ENCODE data around the gene PIK3R6. TPM values are rescaled to one million over a fixed set of nuclear protein-coding genes. Genes with fewer than 3 reads are reported as not detected.

The PIK3R6 gene
- total and polyA plus RNA-seq, 2 of the 13 experiments (the other 11 are each of a cell fraction or from before 2014, with no cell fraction given) = not detected

GRCh38 chr17:8826808-8827435, 40.6 kb downstream of the PIK3R6 start:
- H3K27ac ChIP-seq (ENCODE audit: extremely low read length, insufficient read depth, low read length) = no peak overlapping the region

GRCh38 chr17:8825802-8826201, 41.7 kb downstream of the PIK3R6 start:
- intact Hi-C loops (cut with micrococcal nuclease; ENCODE audit: unreplicated experiment) (no loop called here), in situ Hi-C loops (cut with HindIII; ENCODE audit: extremely low pct_ligation_motif_present, low pct_unique_long_range_greater_than_20kb) (no loop called here)
- ATAC-seq (no peak), DNase-seq (ENCODE audit: low spot score) (no peak), FAIRE-seq (no peak)
- H3K79me2 ChIP-seq (ENCODE audit: insufficient read depth, low read length) = no peaks in the 10 kb centered on the region
- H2AFZ ChIP-seq (ENCODE audit: low read length) = no peak overlapping the region
- H4K20me1 ChIP-seq (ENCODE audit: insufficient read depth, low read length) = no peaks in the 10 kb centered on the region
- H3K36me3 ChIP-seq (replicated peaks in 1 of 2; ENCODE audit: control insufficient read depth in 1 of 2, insufficient read depth in 2 of 2, low read length in 2 of 2) = no peaks in the 10 kb centered on the region
- 0% methylated on average over 2 of the region's 2 CpGs for WGBS (ENCODE audit: low lambda C conversion rate)
- H3K4me2 ChIP-seq (ENCODE audit: low read depth, low read length) = no peak overlapping the region
- no peaks in the 10 kb centered on the region for H3K4me1 ChIP-seq (ENCODE audit: insufficient read depth, low read length)
- no peak overlapping the region for H3K4me3 ChIP-seq (replicated peaks in 1 of 3; ENCODE audit: insufficient read depth in 1 of 3, low read depth in 2 of 3, low read length in 3 of 3)
- no TSS peak for BruUV-seq (replicated peaks)
- peaks cover 0 to 9% of the 10 kb centered on the region in 2 experiments; a peak in 3 of 5 replicates for H3K27me3 ChIP-seq (ENCODE audit: control insufficient read depth in 1 of 2, insufficient read depth in 2 of 2, low read length in 2 of 2)
- no peak overlapping the region for H3K27ac ChIP-seq (ENCODE audit: extremely low read length, insufficient read depth, low read length)
- ChIA-PET POLR2A (no interaction called here), CTCF (ENCODE audit: low intra/inter-chr PET ratio, low total read pairs) (no interaction called here)
- H3K9ac ChIP-seq (ENCODE audit: insufficient read depth, low read depth, low read length) = no peak overlapping the region
- H3K9me3 ChIP-seq (ENCODE audit: low read length) = peaks cover 11% of the 10 kb centered on the region
- no peak for TF ChIP-seq SOX13 (IDR thresholded peaks at IDR 0.05)
- TF ChIP-seq SOX13 (CRISPR knock-in tag; conservative IDR thresholded peaks at IDR 0.05 in 1 of 2, IDR thresholded peaks at IDR 0.05 in 1 of 2) = no peak
- no peak for TF ChIP-seq ZMAT3 (CRISPR knock-in tag; conservative IDR thresholded peaks at IDR 0.05)
- no peak for TF ChIP-seq RNF2 (conservative IDR thresholded peaks at IDR 0.05; ENCODE audit: low read depth)
- TF ChIP-seq SP4 (CRISPR knock-in tag; IDR thresholded peaks at IDR 0.05) = no peak
- TF ChIP-seq ZNF720 (CRISPR knock-in tag; IDR thresholded peaks at IDR 0.05) = no peak
- TF ChIP-seq CHD2 (IDR thresholded peaks at IDR 0.05; ENCODE audit: low read depth, low read length) = no peak
- no peak for TF ChIP-seq SNAPC4 (CRISPR knock-in tag; IDR thresholded peaks at IDR 0.05)
- no peak for TF ChIP-seq HES4 (CRISPR knock-in tag; IDR thresholded peaks at IDR 0.05; ENCODE audit: borderline replicate concordance)
- no peak for TF ChIP-seq ARNT (IDR thresholded peaks at IDR 0.05)

More at GRCh38 chr17:8826808-8827435, 40.6 kb downstream of the PIK3R6 start:
- whole genome bisulfite sequencing (ENCODE audit: low lambda C conversion rate) = 27% methylated on average over 17 of the region's 19 CpGs
- POLR2A ChIA-PET = no interaction called here
- no peak overlapping the region for H3K4me2 ChIP-seq (ENCODE audit: low read depth, low read length)
- DNase-seq (ENCODE audit: low spot score) (no peak), ATAC-seq (no peak), FAIRE-seq (no peak)
- H4K20me1 ChIP-seq (ENCODE audit: insufficient read depth, low read length) = no peaks in the 10 kb centered on the region
- in situ Hi-C loops (cut with HindIII; ENCODE audit: extremely low pct_ligation_motif_present, low pct_unique_long_range_greater_than_20kb) (no loop called here), intact Hi-C loops (cut with micrococcal nuclease; ENCODE audit: unreplicated experiment) (no loop called here)
- no peak overlapping the region for H2AFZ ChIP-seq (ENCODE audit: low read length)
- H3K27me3 ChIP-seq (ENCODE audit: control insufficient read depth in 1 of 2, insufficient read depth in 2 of 2, low read length in 2 of 2) = peaks cover 0 to 13% of the 10 kb centered on the region in 2 experiments; a peak in 2 of 5 replicates
- TF ChIP-seq AGO2 (optimal IDR thresholded peaks at IDR 0.05; ENCODE audit: low read depth, low read length) (no peak), ATM (IDR thresholded peaks at IDR 0.05; ENCODE audit: borderline replicate concordance) (no peak), ZSCAN12 (CRISPR knock-in tag; IDR thresholded peaks at IDR 0.05) (no peak), ZNF737 (CRISPR knock-in tag; IDR thresholded peaks at IDR 0.05; ENCODE audit: borderline replicate concordance) (no peak), ZNF766 (CRISPR knock-in tag; IDR thresholded peaks at IDR 0.05; ENCODE audit: borderline replicate concordance) (no peak), HDAC2 (CRISPR knock-in tag; IDR thresholded peaks at IDR 0.05) (no peak), ZNF441 (CRISPR knock-in tag; IDR thresholded peaks at IDR 0.05; ENCODE audit: borderline replicate concordance) (no peak), REPIN1 (CRISPR knock-in tag; IDR thresholded peaks at IDR 0.05; ENCODE audit: borderline replicate concordance, low read depth) (no peak)
- CTCF ChIA-PET (ENCODE audit: low intra/inter-chr PET ratio, low total read pairs) = no interaction called here
- no TSS peak for BruUV-seq (replicated peaks)
- H3K79me2 ChIP-seq (ENCODE audit: insufficient read depth, low read length) = no peaks in the 10 kb centered on the region
- no peak overlapping the region for H3K9ac ChIP-seq (ENCODE audit: insufficient read depth, low read depth, low read length)
- H3K4me3 ChIP-seq (replicated peaks in 1 of 3; ENCODE audit: insufficient read depth in 1 of 3, low read depth in 2 of 3, low read length in 3 of 3) = no peak overlapping the region
- no peaks in the 10 kb centered on the region for H3K36me3 ChIP-seq (replicated peaks in 1 of 2; ENCODE audit: control insufficient read depth in 1 of 2, insufficient read depth in 2 of 2, low read length in 2 of 2)
- H3K4me1 ChIP-seq (ENCODE audit: insufficient read depth, low read length) = no peaks in the 10 kb centered on the region
- H3K9me3 ChIP-seq (ENCODE audit: low read length) = peaks cover 11% of the 10 kb centered on the region

Measured in HepG2 (cell line).